Effector CD8-positive, alpha-beta T cell (primary cell): ENCODE data around the gene DCC.

Experiments used
- DNase-seq: peaks from one replicate; lab custom pipeline; 2025; lab: John Stamatoyannopoulos, UW

DCC gene

DNA sequence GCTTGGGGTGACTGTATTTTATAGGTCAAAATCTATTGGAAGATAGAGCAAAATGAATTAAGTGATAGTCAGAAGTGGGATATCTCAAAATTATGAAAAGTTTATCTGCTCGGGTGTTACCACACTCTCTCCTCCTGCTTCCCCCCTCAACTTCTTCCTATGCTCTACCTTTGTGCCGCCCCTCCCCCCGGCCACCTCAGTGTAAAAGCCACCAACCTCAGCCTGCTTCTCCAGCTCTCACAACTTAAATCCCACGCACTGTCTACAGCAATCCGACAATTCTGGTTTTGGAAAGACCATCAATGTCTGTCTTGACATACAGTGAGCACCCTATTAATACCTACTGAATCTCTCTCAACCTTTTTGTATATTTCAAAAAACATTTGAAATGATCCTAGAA lies 164.6 kb downstream of the DCC start:
- DNase-seq = no peak

DNA sequence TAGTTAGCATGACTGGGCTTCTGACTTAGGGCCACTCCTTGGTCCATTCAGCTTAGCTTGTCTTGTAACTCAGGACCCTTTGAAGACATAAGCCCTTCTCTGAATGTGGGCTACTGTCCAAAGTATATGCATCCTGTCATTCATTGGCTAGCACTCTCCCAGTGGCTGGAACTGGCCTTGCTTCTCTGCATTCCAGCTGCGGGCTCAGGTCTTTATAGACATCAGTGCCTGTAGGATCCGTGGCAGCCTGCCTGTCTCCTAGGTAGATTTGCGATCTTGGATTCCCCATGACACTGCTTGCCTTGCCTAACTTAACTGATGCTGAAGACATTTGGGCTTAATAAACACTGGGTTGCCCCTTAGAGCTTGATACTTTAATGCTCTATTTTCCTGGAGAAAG lies 170.1 kb downstream of the DCC start:
- DNase-seq = no peak

DNA sequence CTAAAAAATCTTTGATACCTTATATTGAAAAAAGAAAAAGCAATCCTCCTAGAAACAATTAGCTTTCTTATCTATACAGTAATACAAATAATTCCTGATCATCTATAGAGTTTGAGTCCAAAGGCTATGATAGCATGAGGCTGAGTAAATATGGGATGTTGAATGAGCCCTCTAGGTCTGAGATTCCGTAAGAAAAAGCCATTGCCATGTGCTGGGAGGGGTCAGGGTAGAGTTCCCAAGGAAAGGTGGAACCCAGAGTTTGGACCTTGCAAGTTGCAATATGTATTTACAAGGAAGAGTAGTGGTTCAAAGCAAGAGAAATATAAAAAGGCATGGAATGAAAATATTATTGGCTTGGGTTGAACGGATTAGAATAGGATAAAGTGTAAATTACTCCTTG lies 178.1 kb downstream of the DCC start:
- no peak for DNase-seq

DNA sequence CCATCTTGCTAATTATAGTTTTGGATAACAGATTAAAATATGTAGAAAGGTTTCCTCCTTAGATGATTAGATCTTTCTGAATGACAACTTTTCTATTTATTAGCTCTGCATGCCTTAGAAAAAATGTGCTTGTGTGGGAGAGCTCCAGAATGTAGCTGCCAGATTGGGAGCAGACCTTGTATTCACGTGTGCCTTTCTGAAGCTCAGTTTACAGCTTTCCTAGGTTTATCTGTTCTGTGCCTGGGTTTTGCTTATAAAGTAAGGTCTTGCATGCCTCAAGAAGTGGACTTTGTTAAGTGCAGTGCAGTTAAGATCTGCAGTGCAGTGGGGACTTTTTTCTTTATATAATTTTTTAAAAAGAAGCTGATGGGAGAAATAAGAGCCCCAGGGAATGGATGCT lies 179.0 kb downstream of the DCC start:
- DNase-seq = no peak

GRCh38 chr18:52523566-52523965 lies 183.6 kb downstream of the DCC start:
- no peak for DNase-seq

DNA sequence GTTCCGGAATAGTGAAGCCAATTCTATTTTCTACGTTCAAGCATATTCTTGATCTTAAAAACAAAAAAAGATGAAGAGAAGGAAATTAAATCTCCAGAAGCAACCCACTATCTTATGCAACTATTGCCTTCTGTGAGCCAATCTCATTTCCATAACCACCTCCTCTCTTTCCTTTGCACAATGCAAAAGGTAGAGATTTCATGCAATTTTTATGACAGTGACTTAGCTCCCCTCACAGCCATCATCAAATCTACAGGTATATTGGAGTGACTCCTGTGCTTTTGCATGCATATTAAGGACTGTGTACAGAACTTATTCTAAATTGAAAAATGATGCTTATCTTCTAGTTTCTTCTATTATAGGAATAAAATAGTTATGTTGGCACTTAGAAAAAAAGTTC lies 191.8 kb downstream of the DCC start:
- DNase-seq = no peak

DNA sequence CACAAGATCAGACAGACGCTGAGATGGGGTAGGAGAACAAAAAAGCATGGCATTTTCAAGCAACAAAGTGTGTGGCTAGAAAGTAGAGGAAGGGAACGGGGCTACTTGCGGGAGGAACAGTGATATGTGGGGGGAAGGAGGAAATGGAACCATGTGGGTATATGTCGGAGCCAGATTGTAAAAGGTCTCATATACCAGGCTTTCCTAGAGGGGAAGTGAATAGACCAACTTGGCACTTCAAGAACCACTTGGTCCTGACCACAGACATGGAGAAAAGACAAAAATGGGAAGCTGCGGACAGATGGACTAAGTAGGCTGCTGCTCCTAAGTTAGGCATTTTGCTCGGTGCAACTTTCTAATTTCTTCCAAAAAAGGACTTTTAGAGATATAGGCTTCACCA lies 196.0 kb downstream of the DCC start:
- no peak for DNase-seq

DNA sequence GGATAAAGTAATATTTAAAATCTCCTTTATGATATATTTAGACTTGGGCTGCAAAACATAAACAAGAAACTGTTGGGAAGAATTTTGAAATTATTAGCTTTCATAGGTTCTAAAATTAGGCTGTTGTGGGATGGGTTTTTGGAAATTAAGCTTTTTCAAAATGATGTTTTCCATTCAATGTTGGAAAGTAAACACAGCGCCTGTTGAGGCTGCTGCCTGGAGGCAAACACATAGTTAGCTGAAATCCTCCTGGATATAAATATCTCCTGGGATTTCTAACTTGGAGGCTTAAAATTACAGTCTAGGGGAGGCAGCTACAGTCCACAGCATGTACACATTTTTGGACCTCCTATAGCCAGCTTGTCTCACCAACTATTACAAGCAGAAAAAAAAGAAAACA lies 197.3 kb downstream of the DCC start:
- no peak for DNase-seq

- DNase-seq = no peak
Observed at GRCh38 chr18:52541056-52541455, 201.1 kb downstream of the DCC start.

GRCh38 chr18:52544086-52544485 lies 204.1 kb downstream of the DCC start:
- no peak for DNase-seq

- DNase-seq = no peak
Observed at GRCh38 chr18:52546686-52547346, 206.8 kb downstream of the DCC start.

- DNase-seq = no peak
Observed at GRCh38 chr18:52553441-52553840, 213.4 kb downstream of the DCC start.

DNA sequence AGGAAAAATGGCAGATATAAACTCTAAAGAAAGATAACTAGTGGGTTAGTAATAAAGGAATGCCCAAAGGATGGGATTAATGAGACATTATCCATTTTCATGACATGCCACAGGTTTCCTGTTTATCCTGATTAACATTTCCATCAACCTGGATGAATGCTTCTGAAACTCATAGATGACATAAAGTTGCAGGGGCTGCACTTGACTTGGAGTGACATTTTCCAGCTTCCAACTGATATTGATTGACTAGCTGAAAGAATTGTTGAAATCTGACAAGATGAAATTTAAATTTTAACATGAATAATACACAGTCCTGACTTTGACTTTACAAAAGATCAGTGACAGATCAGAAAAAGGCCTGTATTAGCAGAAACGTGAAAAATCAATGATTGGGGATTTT lies 214.2 kb downstream of the DCC start:
- no peak for DNase-seq

DNA sequence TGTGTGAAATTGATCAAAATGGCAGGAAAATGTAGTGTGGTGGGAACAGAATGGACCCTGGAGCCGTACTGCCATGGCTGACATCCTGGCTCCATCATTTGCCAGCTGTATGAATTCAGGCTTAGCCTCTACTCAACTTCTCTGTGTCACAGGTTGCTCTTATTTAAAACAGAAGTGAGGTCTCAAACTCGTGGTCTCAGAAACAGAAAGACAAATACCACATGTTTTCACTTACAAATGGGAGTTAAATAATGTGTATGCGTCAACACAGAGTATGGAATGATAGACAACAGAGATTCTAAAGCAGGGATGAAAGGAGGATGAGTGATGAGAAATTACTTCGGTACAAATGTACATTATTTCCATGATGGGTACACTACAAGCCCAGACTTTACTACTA lies 227.4 kb downstream of the DCC start:
- no peak for DNase-seq

GRCh38 chr18:52569492-52569891 lies 229.5 kb downstream of the DCC start:
- DNase-seq = no peak

DNA sequence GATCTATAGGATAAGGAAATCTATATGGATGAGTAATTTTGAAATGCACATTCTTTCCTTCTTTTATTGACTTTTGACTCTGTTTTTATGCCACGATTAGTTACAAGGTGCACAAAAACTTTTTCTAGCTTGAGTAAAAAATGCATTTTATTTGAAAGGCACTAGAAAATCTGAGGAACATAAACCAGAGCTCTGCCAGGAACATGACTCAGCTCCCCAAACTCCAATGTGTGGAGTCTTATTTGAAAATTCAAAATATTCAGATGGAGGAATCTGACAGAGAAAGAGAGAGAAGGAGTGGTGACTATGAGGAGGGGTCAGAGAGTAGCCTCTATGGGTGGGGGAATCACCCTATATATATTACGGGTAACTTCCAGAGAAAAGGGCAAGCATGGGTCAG lies 231.0 kb downstream of the DCC start:
- no peak for DNase-seq

- DNase-seq = no peak
Observed at GRCh38 chr18:52572036-52573000, 232.3 kb downstream of the DCC start.

- no peak for DNase-seq
Observed at GRCh38 chr18:52577795-52578194, 237.8 kb downstream of the DCC start.

DNA sequence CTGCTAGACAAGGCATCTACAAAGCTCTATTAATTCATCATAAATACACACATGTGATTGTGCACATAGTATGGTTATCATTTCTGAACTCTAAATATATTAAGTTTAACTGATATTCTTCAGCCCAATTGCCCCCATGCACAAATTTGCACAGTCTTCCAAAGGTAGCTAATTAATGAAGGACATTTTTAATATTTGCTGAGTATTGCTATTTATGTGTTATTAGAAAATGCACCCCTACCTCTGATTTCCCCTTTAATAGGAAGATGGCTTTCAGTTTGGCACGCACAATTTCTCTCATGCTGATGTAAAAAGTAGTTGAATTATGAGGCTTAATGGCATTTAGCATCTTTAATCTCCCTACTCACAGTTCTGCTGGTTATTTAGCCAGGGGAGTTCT lies 242.1 kb downstream of the DCC start:
- DNase-seq = no peak

GRCh38 chr18:52582516-52582915 lies 242.5 kb downstream of the DCC start:
- DNase-seq = no peak

DNA sequence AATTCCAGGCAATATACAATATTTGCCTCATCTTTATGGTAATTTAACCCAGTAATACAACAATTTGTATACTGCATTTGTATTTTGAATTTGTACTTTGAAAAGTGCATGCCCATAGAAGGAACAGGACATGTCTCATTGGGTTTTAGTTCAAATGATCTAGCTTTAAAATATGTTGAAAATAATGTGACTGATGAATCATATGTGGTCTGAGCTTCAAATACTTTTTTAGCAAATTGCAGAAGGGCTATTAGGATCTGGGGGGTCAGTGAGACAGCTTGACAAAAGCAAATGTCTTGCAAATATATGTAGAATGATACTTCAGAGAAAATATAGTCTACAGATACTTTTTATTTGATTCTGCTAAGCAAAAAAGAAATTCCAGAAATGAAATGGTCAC lies 248.9 kb downstream of the DCC start:
- DNase-seq = no peak

DNA sequence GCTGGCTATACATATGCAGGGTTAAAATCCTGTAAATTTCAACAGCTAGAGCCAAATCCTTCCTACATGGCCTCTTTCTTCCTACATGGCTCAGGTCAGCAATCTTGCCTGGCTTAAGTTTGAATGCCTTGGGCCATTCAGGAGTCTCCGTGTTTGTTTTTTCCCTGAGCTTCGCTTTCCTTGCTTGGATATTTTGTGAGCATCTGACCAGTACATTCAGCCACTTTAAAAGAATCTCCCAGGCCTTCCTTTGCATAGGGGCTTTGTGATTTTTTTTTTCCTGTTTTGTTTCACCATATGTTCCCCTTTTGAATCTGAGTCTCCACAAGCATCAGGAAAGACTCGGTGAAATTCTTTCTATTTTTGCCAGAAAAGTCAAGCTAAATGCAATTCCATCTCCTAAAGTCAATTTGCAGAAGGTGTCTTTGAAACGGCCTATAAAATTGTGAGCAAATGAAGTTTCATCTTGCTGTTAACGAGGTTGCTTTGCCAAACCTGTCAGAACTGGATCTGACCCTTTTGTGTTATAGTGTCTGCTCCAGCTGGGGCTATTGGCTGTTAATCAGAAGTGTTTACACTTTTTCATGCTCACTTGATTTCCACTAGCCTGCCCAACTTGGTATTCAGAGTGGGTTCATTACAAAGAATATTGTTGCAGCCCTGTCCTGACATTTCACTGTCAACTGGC lies 256.9 kb downstream of the DCC start:
- no peak for DNase-seq

- DNase-seq = no peak
Observed at GRCh38 chr18:52598921-52599320, 258.9 kb downstream of the DCC start.
